Pulmonary artery endothelial cell (primary cell): ENCODE results near the gene HUNK. TPM values are rescaled to one million over a fixed set of nuclear protein-coding genes. Genes with fewer than 3 reads are reported as not detected.
"Not testable (repeated sequence)": the region's sequence is repeated elsewhere in the genome, so short reads cannot be mapped to it uniquely, and the experiment has no call there.

Source experiments
- DNase-seq: peaks from one replicate; pipeline ENCODE4 v3.0.0-alpha.2; 2011; ENCODE audit warnings: low read depth, low spot score
- total RNA-seq: library from RNA; depleted of rRNA; stranded (reverse); fragments of >200 nt; gene quantifications from 2 replicates; pipeline ENCODE4 v1.2.3, GENCODE V29; 2014

HUNK gene
- total RNA-seq, 1 donor from 2014 or later, result not detected

DNA sequence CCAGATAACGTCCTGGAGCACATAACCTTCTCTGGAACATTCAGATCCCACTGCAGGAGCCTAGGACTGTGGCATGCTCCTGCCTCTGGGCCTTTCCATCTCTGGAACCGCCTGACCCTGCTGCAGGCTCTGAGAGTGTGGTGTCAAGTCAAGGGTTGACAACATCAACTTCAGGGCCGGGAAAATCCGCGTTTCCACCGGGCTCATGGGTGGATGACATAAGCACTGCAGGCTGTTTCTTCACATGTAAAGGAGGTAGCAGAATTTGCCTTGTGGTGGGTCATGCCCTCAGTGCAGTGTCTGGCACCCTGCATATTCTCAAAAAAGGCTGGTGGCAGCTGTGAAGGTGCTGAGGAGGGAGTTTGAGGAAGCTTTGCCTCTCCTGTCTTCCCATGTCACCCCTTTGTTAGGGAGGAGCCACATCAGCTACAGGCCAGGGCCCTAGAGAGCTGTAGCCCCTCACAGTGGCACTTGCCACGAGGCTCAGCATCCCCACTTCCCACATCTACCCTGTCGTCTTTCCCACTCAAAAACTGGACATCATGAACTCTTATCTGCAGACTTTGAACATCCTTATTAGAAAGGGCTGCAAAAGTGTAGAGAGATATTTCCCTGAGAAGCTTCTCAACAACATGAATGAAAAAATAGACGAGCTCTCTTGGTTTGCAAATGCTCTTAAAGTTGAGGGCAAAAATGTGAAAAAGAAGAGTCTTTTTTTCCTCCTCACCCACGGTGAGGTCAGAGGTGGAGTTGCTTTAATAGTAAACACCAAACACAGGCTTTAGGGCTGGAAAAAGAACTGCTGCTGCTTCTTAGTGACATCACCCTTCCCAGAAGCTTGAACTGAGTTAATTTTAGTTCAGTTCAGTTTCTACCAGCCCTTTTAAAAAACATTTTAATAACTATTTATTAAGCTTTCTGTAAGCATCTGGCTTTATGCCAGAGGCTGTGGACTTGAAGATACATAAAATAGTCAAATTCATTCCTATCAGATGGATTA lies 121.3 kb downstream of the HUNK start:
- DNase-seq, result no peak

DNA sequence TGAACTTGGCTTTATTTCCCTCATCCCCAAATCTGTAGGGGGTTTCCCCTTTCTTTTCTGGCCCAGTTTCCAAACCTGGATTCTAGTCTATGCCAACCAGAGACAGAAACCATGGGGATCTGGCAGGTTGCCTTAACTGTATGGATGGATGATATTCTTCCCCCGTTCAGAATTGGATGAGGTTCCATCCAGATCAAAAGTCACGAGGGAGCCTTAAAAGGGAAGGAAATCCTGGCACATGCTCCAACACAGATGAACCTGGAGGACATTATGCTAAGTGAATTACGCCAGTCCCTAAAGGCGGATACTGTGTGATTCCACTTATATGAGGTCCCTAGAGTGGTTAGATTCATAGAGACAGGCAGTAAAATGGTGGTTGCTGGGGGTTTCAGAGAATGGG lies 124.4 kb downstream of the HUNK start:
- DNase-seq, result no peak

DNA sequence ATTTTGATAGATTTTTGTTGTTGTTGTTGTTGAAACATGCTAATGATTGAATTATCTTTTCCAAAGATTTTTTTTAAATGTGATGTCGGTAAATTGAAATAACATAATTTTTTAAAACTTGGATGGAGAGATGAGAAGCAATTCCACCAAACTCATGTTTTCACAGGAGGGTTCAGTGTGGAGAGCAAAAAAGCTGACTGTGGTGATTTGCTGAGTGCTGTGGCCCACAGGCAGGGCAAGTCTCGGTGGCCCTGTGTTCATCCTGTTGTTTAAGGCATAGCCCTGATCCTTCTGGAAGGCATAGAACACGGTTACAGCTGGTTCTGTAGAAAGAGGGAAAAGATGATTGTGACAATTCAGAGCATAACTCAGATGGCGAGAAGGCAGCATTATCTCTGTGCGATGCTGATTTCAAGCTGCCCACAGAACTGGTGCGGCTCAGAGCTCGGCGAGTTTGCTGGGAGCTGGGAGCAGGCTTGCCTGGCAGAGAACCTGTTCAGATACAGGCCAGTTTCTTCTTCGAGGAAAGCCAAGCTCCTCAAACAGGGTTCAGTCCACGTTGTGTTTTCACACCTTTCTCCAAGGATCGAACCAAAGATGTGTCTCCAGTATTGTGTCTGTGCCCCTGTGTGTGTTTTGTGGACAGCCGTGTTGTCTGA lies 127.1 kb downstream of the HUNK start:
- no peak for DNase-seq

DNA sequence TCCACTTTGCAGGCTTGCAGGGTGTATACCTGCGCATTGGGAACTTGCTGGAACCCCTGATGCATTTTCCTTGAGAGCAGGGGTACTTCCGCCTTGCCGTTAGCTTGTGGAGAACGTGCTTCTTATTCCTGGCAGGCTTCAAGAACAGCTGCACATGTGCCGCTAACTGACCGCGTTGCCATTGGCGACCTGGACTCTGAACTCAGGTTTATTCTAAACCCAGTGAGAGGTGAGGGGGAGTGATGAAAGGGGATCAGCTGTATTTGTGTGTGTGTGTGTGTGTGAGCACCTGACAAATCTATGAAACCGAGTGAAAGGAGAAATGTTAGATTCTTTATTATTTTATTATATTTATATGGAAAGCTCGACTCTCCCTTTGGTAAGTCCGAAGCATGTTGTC lies 128.6 kb downstream of the HUNK start:
- no peak for DNase-seq

DNA sequence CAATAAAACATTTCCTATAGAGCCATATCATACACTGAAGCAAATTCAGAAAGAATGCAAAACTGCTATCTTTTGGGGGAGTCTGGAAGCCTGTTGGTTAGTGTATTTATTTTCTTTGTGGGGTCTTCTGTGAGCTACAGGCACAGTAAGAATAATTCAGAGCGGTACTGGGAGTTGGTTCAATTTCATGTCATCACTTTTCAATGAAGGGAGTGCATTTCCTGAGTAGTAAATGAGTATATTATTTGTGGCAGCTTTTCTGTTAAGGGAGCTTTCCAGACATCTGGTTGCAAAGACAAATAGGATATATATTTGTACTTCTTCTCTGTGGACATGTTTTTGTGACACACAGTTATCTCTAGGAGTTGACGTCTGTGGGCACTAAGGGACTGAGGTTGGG lies 130.6 kb downstream of the HUNK start:
- no peak for DNase-seq

DNA sequence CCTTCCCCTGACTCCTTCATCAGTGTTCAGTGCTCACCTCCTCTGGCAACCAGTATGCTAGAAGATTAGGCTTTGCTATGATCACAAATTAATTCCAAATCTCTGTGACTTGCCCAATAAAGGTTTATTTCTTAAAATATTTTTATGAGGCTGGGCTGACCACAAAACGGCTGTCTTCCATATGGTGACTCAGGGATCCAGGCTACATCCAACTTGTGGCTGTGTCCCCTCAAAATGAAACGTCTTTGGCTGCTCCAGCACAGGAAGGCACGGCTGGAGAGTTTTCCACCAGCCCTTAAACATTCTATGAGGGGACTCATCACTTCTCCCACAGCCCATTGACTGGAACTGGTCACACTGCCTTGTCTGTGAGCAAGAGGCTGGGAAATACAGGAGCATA lies 131.5 kb downstream of the HUNK start:
- no peak for DNase-seq

DNA sequence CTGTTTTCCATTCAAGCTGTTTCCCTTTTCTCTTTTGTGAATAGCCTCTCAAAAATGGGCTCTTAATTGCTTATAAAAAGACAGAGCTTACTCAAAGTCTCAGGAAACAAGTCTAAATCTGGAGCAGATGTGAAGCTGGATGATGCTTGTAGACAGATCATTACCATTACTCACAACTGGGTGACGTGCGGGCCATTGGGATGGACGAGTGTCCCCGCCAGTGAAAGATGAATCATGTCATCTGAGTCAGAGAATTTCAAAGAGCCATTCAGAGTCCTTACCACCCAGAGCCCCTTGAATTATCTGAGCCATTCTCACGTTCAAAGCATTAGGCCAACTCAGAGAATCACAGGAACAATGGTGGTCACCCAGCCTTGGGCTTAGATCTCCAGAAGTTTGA lies 134.6 kb downstream of the HUNK start:
- no peak for DNase-seq

DNA sequence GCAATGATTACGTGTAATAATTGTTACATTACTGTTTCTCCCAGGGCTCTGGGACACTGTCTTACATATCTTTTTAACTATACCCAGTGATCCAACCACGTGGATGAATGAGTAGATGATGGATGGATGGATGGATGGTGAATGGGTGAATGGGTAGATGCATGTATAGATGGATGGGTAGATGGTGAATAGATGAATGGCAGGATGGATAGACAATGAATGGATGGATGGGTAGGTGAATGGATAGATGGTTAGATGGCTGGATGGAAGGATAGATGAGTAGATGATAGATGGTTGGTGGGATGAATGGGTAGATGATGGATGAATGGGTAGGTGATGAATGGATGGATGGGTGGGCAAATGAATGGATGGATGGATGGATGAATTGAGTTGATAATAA lies 135.9 kb downstream of the HUNK start:
- no peak for DNase-seq

DNA sequence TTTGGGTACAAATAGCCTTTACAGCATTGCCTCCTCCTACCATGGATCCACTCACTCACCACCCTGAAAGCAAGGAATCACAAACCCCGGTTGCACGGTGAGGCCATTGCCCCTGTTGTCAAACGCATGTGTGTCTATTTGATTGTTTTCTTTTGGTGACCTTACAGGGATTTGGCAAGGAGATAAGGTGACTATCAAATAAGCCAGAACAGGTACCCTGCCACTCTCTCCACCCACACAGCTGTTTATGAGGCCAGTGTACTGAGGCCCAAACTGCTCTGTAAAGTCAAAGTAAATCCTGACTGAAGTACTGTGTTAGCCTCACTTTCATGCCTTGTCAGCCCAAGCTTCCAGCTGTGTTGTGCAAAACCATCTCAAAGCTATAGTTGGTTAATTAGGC lies 136.4 kb downstream of the HUNK start:
- no peak for DNase-seq

DNA sequence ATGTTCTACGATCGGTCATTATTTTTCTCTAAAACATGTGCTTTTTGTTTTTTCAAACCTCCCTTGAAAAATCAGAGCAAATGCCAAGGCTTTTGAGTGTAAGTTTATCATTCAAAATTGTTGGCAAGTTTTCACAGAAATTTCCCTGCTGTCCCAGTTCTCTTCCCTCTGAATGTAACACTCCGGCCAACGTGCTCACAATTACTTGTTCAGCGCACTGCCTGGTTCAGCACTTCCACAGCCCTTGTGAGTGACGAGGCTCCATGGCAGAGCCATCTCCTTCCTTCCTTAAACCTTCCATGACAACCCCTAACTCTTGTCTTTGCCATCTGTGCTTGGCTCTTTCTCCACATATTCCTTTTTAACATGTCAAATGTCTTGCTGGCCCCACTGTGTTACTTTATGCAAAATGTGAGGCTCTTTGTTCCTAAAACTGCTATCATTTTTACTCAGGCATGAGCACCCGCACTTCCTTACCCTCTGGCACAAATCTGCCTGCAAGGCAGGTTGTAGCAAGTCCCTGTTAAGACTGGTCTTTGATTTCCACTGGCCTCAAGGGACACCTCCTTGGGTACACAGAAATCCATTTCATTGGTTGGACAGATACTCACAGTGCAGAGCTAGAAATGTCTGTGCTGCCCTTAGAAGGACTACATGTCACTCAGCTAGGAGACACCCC lies 142.8 kb downstream of the HUNK start:
- DNase-seq, result no peak

DNA sequence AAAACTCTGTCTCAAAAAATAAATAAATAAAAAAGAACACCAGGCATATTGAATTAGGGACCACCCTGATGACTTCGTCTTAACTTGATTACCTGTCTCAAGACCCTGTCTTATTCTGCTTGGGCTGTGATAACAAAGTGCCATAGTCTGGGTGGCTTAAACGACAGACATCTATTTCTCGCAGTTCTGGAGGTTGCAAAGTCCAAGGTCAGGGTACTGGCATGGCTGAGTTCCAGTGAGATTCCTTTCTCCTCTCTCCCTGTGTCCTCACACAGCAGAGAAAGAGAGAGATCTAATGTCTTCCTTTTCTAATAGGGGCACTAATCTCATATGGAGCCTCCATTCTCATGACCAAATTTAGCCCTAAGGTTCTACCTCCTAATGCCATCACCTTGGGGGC lies 145.6 kb downstream of the HUNK start:
- DNase-seq, result no peak

DNA sequence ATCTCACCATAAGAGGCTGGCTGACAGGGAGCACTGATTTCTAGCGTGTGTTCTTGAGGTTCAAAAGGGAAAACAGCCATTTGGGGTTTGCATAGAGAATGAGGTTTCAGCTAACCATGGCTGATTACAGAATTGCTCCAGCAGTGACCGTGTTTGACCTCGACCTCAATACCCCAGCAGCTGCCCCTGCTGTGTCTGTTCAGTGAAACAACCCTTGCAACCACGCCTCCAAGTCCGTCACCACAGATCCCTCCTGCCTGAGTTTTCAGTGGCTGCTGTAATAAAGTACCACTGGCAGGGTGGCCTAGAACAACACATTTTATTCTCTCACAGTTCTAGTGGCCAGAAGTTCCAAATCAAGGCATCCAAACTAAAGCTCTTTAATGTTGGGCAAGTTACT lies 147.7 kb downstream of the HUNK start:
- no peak for DNase-seq

DNA sequence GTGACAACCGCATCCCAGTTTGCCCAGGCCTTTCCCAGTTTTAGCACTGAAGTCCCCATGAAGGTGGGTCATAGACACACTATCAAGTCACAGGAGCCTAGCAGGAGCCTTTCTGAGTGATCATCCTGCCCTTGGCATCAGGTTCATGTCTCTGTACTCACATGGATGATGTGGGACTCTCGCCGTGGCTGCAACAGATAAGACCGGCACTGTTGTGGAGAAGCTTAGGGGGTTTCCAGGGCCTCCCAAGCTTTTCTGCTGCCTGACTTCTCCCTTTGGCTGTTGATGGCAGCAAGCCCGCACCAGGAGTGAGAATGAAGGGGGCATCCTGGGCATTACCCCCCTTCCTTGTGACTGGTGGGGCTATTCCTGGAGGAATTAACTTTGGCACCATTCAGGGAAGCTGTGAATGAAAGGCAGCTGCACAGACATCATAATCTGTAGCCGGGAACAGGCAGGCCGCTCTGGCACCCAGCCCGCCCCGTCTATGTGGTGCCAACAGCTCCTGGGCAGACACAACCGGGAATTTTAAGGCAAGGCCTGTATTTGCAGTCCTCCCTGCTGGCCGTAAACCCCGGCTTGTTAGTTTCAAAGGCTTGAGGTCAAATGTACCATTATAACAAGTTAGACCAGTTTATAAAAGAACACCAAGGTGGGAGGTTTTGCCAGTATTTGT lies 148.6 kb downstream of the HUNK start:
- DNase-seq, result no peak

DNA sequence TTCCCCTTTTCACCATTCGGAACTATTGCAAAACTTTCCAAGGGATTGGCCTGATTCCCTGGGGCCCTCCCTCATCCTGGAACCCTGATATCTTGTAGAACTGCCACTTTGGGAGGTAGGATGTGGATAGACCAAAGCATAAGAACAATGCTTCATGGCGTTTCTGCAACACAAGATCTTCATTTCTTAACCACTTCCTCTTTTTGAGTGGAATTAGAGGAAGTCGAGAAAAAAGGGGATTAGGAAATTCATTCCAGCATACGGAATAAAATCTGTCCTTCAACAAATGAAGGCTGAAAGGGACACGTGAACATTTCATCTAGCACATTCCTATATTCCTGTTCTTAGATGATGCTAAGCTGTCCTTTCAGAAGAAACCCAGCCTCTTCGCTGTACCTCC lies 149.3 kb downstream of the HUNK start:
- DNase-seq, result no peak

DNA sequence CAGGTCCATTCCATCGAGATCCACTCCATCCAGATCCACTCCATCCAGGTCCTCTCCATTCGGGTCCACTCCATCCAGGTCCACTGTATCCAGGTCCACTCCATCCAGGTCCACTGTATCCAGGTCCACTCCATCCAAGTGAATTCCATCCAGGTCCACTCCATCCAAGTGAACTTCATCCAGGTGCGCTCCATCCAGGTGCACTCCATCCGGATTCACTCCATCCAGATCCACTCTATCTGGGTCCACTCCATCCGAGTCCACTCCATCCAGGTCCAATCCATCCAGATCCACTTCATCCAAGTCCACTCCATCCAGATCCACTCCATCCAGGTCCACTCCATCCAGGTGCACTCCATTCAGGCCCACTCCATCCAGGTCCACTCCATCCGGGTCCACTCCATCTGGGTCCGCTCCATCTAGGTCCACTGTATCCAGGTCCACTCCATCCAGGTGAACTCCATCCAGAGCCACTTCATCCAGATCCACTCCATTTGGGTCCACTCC lies 157.4 kb downstream of the HUNK start:
- DNase-seq, result no peak

DNA sequence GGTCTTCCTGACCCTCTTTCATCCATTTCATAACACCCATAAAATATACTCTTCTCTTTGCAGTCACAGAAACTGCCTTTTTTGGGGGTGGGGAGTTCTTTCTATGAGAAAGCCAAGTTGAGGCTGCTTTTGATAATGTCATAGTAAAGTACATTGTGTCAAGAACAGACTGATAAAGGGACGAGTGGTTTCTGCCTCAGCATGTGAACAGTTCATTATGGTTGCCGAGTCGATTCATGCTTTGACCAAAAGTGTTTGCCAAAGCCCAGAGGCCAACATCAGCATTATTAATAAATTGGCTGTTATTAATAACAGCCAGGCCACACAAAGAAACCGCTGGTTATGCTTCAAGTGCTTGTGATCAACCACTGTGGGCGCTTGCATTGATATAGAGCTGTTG lies 162.0 kb downstream of the HUNK start:
- DNase-seq, result no peak

DNA sequence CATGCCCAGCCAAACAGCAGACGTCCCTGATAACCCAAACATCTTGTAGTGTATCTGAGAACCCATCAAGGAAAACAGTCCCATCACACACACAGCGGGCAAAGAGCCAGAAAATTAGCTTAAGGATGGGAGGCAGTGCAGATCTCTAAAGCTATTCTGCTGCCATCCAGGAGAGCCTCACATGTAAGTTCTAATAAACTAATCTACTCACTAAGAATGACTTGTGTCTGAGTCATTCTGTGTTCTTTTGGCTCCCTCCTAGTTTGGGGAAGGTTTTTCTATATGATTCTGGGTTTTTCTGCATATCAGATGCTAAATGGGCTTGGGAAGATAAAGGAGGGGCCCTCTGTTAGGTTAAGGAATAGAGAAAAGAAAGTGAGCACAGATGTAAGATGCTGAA lies 162.8 kb downstream of the HUNK start:
- DNase-seq, result no peak

DNA sequence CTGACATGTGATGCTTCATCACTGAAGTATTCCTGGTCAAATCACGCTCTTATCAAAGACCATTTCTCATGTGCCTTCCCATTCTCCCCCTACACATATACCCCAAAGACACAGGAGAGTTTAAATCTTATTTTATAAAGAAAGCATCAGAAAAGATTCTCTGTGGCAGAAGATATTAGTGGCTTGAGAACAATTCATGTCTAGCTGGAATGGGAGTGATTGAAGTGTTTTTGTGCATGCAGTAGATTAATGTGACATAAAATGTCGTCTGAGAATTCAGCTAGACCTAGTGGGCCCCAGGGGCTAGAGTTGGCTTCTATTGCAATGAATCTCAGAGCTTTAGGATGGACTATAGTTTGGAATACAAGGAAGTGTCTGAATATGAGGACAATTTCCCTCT lies 163.9 kb downstream of the HUNK start:
- DNase-seq, result no peak

DNA sequence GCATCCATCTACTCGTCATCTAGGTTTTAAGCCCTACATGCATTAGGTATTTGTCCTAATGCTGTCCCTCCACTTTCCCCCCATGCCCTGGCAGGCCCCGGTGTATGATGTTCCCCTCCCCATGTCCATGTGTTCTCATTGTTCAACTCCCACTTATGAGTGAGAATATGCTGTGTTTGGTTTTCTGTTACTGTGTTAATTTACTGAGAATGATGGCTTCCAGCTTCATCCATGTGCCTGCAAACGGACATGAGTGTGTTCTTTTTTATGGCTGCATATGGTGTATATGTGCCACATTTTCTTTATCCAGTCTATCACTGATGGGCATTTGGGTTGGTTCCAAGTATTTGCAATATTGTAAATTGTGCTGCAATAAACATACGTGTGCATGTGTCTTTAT lies 165.9 kb downstream of the HUNK start:
- not testable (repeated sequence) for DNase-seq

DNA sequence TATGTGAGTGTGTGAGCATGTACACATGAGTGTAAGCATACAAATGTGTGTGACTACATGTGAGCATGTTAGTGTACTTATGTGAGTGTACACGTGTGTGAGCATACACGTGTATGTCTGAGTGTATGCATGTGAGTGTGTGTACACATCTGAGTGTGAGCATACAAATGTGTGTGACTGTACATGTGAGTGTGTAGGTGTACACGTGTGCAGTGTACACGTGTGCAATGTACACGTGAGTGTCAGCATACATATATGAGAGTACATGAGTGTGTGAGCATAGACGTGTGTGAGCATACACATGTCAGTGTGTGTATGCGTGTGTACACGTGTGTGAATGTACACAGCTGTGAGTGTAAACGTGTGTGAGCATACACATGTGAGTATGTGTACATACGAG lies 170.6 kb downstream of the HUNK start:
- no peak for DNase-seq
